Measurements from ENCODE around the gene DGKG.

DGKG gene

GRCh38 chr3:186102687-186103086 is 259.3 kb downstream of the DGKG start:
- DNase-seq, result no peak

GRCh38 chr3:186100398-186100797 is 261.6 kb downstream of the DGKG start:
- DNase-seq, result no peak

- no peak for DNase-seq
These were observed 262.9 kb downstream of the DGKG start for GRCh38 chr3:186099178-186099577.

DNA sequence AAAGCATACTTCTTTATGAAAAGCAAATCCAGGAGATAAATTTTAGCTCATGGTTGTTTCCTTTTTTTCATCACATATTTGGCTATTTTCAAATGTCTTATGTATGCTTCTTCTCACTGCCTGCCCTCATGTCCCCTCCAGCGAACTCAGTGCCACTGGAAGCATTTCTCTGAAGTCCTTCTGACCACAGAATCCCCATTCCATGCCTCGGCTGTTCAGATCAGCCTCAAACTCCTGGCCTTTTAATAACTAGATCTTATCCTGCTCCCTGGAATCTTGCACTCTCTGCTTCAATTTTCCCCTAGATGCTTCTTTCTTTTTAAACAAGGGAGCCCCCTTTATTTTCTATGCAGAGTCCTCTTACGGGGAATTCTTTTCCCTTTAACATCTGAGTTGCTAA is 263.3 kb downstream of the DGKG start:
- DNase-seq, result no peak

- no peak for DNase-seq
These were observed 264.2 kb downstream of the DGKG start for GRCh38 chr3:186097663-186098451.

GRCh38 chr3:186097317-186097662 is 264.7 kb downstream of the DGKG start:
- no peak for DNase-seq

Data from stimulated activated CD4-positive, alpha-beta T cell treated with anti-CD3 and anti-CD28 coated beads, Interleukin-1b, Interleukin-23, amount 100 ng/mL, for 48 hours (primary cell).